ENCODE results near the gene TLCD2.
"Not testable (repeated sequence)": the region's sequence is repeated elsewhere in the genome, so short reads cannot be mapped to it uniquely, and the experiment has no call there.

TLCD2 gene

GRCh38 chr17:1709403-1709951 is 700 bp downstream of the TLCD2 start:
- H3K27ac ChIP-seq (replicated peaks; ENCODE audit: low read length), result no peak overlapping the region
- H3K4me1 ChIP-seq (ENCODE audit: control insufficient read depth in 2 of 2, insufficient read depth in 1 of 2, low read depth in 1 of 2, low read length in 2 of 2), result peaks cover 10 to 14% of the 10 kb centered on the region in 2 donors
- no peak overlapping the region for H3K4ac ChIP-seq (ENCODE audit: low read length)
- H3K9me3 ChIP-seq (replicated peaks in 1 of 2; ENCODE audit: control insufficient read depth in 2 of 2, insufficient read depth in 1 of 2, low read depth in 1 of 2, low read length in 2 of 2), result no peaks in the 10 kb centered on the region
- H3K9ac ChIP-seq (ENCODE audit: low read depth, low read length, poor library complexity), result peak overlapping the region; percentile 90
- H2BK5ac ChIP-seq (ENCODE audit: low read length), result no peak overlapping the region
- no peaks in the 10 kb centered on the region for H3K36me3 ChIP-seq (replicated peaks in 1 of 2; ENCODE audit: control insufficient read depth in 2 of 2, insufficient read depth in 2 of 2, low read length in 2 of 2)
- no CpG with 5 or more reads among the region's 16 CpGs for WGBS, 2 donors (ENCODE audit: extremely low coverage in 2 of 2, insufficient read length in 2 of 2, insufficient replicate concordance in 1 of 2)
- H3K23ac ChIP-seq (ENCODE audit: low read depth, low read length, poor library complexity), result no peak overlapping the region
- peak overlapping the region in 1 of 2 donors; percentile 46 for H3K4me3 ChIP-seq (ENCODE audit: low read length in 2 of 2)
- H3K14ac ChIP-seq (ENCODE audit: low read length), result no peak overlapping the region
- peak overlapping the region; percentile 93 for H3K4me2 ChIP-seq (ENCODE audit: insufficient read depth, low read length, poor library complexity, severe bottlenecking)
- H3K79me1 ChIP-seq (ENCODE audit: low read depth, low read length), result peaks cover 2% of the 10 kb centered on the region
- no peak for DNase-seq (ENCODE audit: low spot score)
- H4K8ac ChIP-seq (ENCODE audit: low read depth, low read length), result no peak overlapping the region
- H2AK5ac ChIP-seq (ENCODE audit: low read depth, low read length), result no peak overlapping the region
- H2BK12ac ChIP-seq (ENCODE audit: low read length), result no peak overlapping the region
- peaks cover 0 to 12% (median 2%) of the 10 kb centered on the region in 3 experiments for H3K27me3 ChIP-seq (ENCODE audit: control insufficient read depth in 3 of 3, insufficient read depth in 3 of 3, low read depth in 1 of 3, low read length in 3 of 3)
- H2BK120ac ChIP-seq (ENCODE audit: low read depth, low read length), result no peak overlapping the region
- peak overlapping the region; percentile 91 for H3K18ac ChIP-seq (ENCODE audit: low read length)
- no peak overlapping the region for H4K91ac ChIP-seq (ENCODE audit: low read depth, low read length, poor library complexity)
- H2AFZ ChIP-seq (ENCODE audit: low read length), result peak overlapping the region; percentile 89
- no peak overlapping the region for H2BK15ac ChIP-seq (ENCODE audit: low read length)

GRCh38 chr17:1708791-1709346 is 1.3 kb downstream of the TLCD2 start:
- not testable (repeated sequence) for H3K36me3 ChIP-seq (replicated peaks in 1 of 2; ENCODE audit: control insufficient read depth in 2 of 2, insufficient read depth in 2 of 2, low read length in 2 of 2); H3K9me3 ChIP-seq (replicated peaks in 1 of 2; ENCODE audit: control insufficient read depth in 2 of 2, insufficient read depth in 1 of 2, low read depth in 1 of 2, low read length in 2 of 2); H2BK12ac ChIP-seq (ENCODE audit: low read length); H2AFZ ChIP-seq (ENCODE audit: low read length); DNase-seq (ENCODE audit: low spot score); H3K23ac ChIP-seq (ENCODE audit: low read depth, low read length, poor library complexity); H3K79me1 ChIP-seq (ENCODE audit: low read depth, low read length); H3K27ac ChIP-seq (replicated peaks; ENCODE audit: low read length); H2BK5ac ChIP-seq (ENCODE audit: low read length); H3K4me1 ChIP-seq (ENCODE audit: control insufficient read depth in 2 of 2, insufficient read depth in 1 of 2, low read depth in 1 of 2, low read length in 2 of 2); H3K14ac ChIP-seq (ENCODE audit: low read length); H3K4me2 ChIP-seq (ENCODE audit: insufficient read depth, low read length, poor library complexity, severe bottlenecking); H4K91ac ChIP-seq (ENCODE audit: low read depth, low read length, poor library complexity); H3K4ac ChIP-seq (ENCODE audit: low read length); H3K18ac ChIP-seq (ENCODE audit: low read length); H2BK15ac ChIP-seq (ENCODE audit: low read length); H2BK120ac ChIP-seq (ENCODE audit: low read depth, low read length); H3K9ac ChIP-seq (ENCODE audit: low read depth, low read length, poor library complexity); H2AK5ac ChIP-seq (ENCODE audit: low read depth, low read length)
- H4K8ac ChIP-seq (ENCODE audit: low read depth, low read length), result peak overlapping the region; percentile 56
- WGBS, 2 donors (ENCODE audit: extremely low coverage in 2 of 2, insufficient read length in 2 of 2, insufficient replicate concordance in 1 of 2), result no CpG with 5 or more reads among the region's 10 CpGs
- peaks cover 0 to 12% (median 2%) of the 10 kb centered on the region in 3 experiments for H3K27me3 ChIP-seq (ENCODE audit: control insufficient read depth in 3 of 3, insufficient read depth in 3 of 3, low read depth in 1 of 3, low read length in 3 of 3)
- peak overlapping the region in 1 of 2 donors; percentile 33 for H3K4me3 ChIP-seq (ENCODE audit: low read length in 2 of 2)

GRCh38 chr17:1707107-1707506 is 3.1 kb downstream of the TLCD2 start:
- Histone ChIP-seq H3K36me3 (replicated peaks in 1 of 2; ENCODE audit: control insufficient read depth in 2 of 2, insufficient read depth in 2 of 2, low read length in 2 of 2) (no peaks in the 10 kb centered on the region), H3K9ac (ENCODE audit: low read depth, low read length, poor library complexity) (no peak overlapping the region), H2AFZ (ENCODE audit: low read length) (no peak overlapping the region), H3K27me3 (ENCODE audit: control insufficient read depth in 3 of 3, insufficient read depth in 3 of 3, low read depth in 1 of 3, low read length in 3 of 3) (peaks cover 0 to 12% (median 2%) of the 10 kb centered on the region in 3 experiments), H3K14ac (ENCODE audit: low read length) (no peak overlapping the region), H3K4ac (ENCODE audit: low read length) (no peak overlapping the region), H4K8ac (ENCODE audit: low read depth, low read length) (no peak overlapping the region), H3K18ac (ENCODE audit: low read length) (no peak overlapping the region), H2BK120ac (ENCODE audit: low read depth, low read length) (no peak overlapping the region), H3K27ac (replicated peaks; ENCODE audit: low read length) (no peak overlapping the region), H2BK12ac (ENCODE audit: low read length) (no peak overlapping the region), H2BK15ac (ENCODE audit: low read length) (no peak overlapping the region), H3K4me2 (ENCODE audit: insufficient read depth, low read length, poor library complexity, severe bottlenecking) (no peak overlapping the region), H3K23ac (ENCODE audit: low read depth, low read length, poor library complexity) (no peak overlapping the region), H3K4me1 (ENCODE audit: control insufficient read depth in 2 of 2, insufficient read depth in 1 of 2, low read depth in 1 of 2, low read length in 2 of 2) (peaks cover 5 to 6% of the 10 kb centered on the region in 2 donors), H3K79me1 (ENCODE audit: low read depth, low read length) (no peaks in the 10 kb centered on the region), H3K9me3 (replicated peaks in 1 of 2; ENCODE audit: control insufficient read depth in 2 of 2, insufficient read depth in 1 of 2, low read depth in 1 of 2, low read length in 2 of 2) (no peaks in the 10 kb centered on the region), H3K4me3 (ENCODE audit: low read length in 2 of 2) (no peak overlapping the region), H2BK5ac (ENCODE audit: low read length) (no peak overlapping the region), H4K91ac (ENCODE audit: low read depth, low read length, poor library complexity) (no peak overlapping the region), H2AK5ac (ENCODE audit: low read depth, low read length) (no peak overlapping the region)
- no CpG with 5 or more reads among the region's 5 CpGs for WGBS, 2 donors (ENCODE audit: extremely low coverage in 2 of 2, insufficient read length in 2 of 2, insufficient replicate concordance in 1 of 2)
- no peak for DNase-seq (ENCODE audit: low spot score)

GRCh38 chr17:1705004-1705403 is 5.2 kb downstream of the TLCD2 start:
- Histone ChIP-seq H4K91ac (ENCODE audit: low read depth, low read length, poor library complexity) (no peak overlapping the region), H3K4me1 (ENCODE audit: control insufficient read depth in 2 of 2, insufficient read depth in 1 of 2, low read depth in 1 of 2, low read length in 2 of 2) (peaks cover 2 to 5% of the 10 kb centered on the region in 2 donors), H3K14ac (ENCODE audit: low read length) (no peak overlapping the region), H3K18ac (ENCODE audit: low read length) (no peak overlapping the region), H3K27ac (replicated peaks; ENCODE audit: low read length) (no peak overlapping the region), H2BK120ac (ENCODE audit: low read depth, low read length) (no peak overlapping the region), H3K36me3 (replicated peaks in 1 of 2; ENCODE audit: control insufficient read depth in 2 of 2, insufficient read depth in 2 of 2, low read length in 2 of 2) (no peaks in the 10 kb centered on the region), H3K23ac (ENCODE audit: low read depth, low read length, poor library complexity) (no peak overlapping the region), H2AK5ac (ENCODE audit: low read depth, low read length) (no peak overlapping the region), H2BK15ac (ENCODE audit: low read length) (no peak overlapping the region), H3K79me1 (ENCODE audit: low read depth, low read length) (no peaks in the 10 kb centered on the region), H3K4me2 (ENCODE audit: insufficient read depth, low read length, poor library complexity, severe bottlenecking) (no peak overlapping the region), H4K8ac (ENCODE audit: low read depth, low read length) (no peak overlapping the region), H3K9me3 (replicated peaks in 1 of 2; ENCODE audit: control insufficient read depth in 2 of 2, insufficient read depth in 1 of 2, low read depth in 1 of 2, low read length in 2 of 2) (no peaks in the 10 kb centered on the region), H3K9ac (ENCODE audit: low read depth, low read length, poor library complexity) (no peak overlapping the region), H3K4ac (ENCODE audit: low read length) (no peak overlapping the region), H3K4me3 (ENCODE audit: low read length in 2 of 2) (no peak overlapping the region), H2BK12ac (ENCODE audit: low read length) (no peak overlapping the region), H3K27me3 (ENCODE audit: control insufficient read depth in 3 of 3, insufficient read depth in 3 of 3, low read depth in 1 of 3, low read length in 3 of 3) (peaks cover 0 to 4% (median 1%) of the 10 kb centered on the region in 3 experiments), H2AFZ (ENCODE audit: low read length) (peak overlapping the region; percentile 23), H2BK5ac (ENCODE audit: low read length) (no peak overlapping the region)
- no peak for DNase-seq (ENCODE audit: low spot score)
- no CpG with 5 or more reads among the region's 7 CpGs for WGBS, 2 donors (ENCODE audit: extremely low coverage in 2 of 2, insufficient read length in 2 of 2, insufficient replicate concordance in 1 of 2)

Measured in neuronal stem cell (in vitro differentiated cells).